GM23248 (cell line): ENCODE measurements around the gene SUSD3.

Source experiments
- EZH2 ChIP-seq: fragments of 200-600 bp; sonication (generic); IDR thresholded peaks from 2 replicates; pipeline ENCODE4 v1.6.1; 2018; ENCODE audit warnings: antibody characterized with exemption, mild to moderate bottlenecking; ENCODE audit not compliant: insufficient read depth, poor library complexity, severe bottlenecking
- EZH2phosphoT487 ChIP-seq: fragments of 200-600 bp; sonication (generic); IDR thresholded peaks from 2 replicates; pipeline ENCODE4 v1.6.1; 2018; ENCODE audit warnings: antibody characterized with exemption, moderate library complexity, mild to moderate bottlenecking, low read depth; ENCODE audit not compliant: insufficient read depth

DNA sequence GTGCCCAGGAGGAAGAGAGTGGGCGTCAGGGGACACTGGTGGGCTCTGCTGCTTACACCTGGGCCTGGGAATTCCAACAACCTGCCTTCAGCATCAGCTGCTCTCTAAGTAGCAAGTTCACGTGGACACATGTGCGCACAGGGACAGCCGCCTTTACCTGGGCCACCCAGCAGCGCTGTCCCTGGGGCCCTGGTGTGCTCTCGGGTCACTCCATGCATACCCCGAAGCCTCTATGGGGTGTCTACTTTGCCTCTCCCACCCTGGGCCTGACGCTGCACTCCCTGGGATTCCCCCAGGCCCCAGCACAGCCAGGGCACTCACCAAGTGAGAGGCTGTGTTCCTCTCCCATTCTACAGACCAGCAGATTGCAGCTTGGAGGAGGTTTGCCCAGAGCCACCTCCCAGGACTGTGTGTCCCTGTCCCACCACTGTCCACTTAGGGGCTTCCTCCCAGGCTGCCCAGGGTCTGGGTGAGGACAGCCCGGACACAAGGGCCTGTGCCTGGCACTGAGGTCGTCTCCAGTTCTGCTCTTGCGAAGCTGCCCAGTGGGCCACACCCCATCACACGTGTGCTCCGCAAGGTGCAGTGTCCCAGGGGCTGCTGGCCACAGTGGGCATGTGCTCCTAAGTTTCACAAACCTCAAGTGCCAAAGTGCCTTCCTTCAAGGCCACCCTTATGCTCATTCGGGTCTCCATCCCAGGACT lies 69.7 kb downstream of the SUSD3 start:
- no peak for TF ChIP-seq EZH2phosphoT487
- no peak for TF ChIP-seq EZH2
